IPS DF 6.9 (cell line): Measurements from ENCODE around the gene BCKDK.
A peak's percentile ranks its signal among the peaks of the same experiment; 100 is the strongest.
"Not testable (repeated sequence)": the region's sequence is repeated elsewhere in the genome, so short reads cannot be mapped to it uniquely, and the experiment has no call there.

Source experiments
- DNase-seq: peaks from one replicate; pipeline ENCODE4 v3.0.0-alpha.2; 2013; ENCODE audit warnings: low read depth, low spot score
- H3K27ac ChIP-seq: one replicate; pipeline ENCODE4 v1.5.1; 2013; ENCODE audit warnings: low read length, control low read depth
- H3K27me3 ChIP-seq: 2 replicates; pipeline ENCODE4 v1.6.1; 2013; ENCODE audit warnings: mild to moderate bottlenecking, low read length; ENCODE audit not compliant: control insufficient read depth, insufficient read depth
- H3K36me3 ChIP-seq: 2 replicates; pipeline ENCODE4 v1.6.1; 2013; ENCODE audit warnings: low read length; ENCODE audit not compliant: control insufficient read depth, insufficient read depth
- H3K4me1 ChIP-seq: 2 replicates; pipeline ENCODE4 v1.6.1; 2013; ENCODE audit warnings: low read length; ENCODE audit not compliant: control insufficient read depth, insufficient read depth
- H3K4me3 ChIP-seq: 2 replicates; pipeline ENCODE4 v1.5.1; 2013; ENCODE audit warnings: mild to moderate bottlenecking, low read length
- H3K9me3 ChIP-seq: 2 replicates; pipeline ENCODE4 v1.6.1; 2013; ENCODE audit warnings: low read length, inconsistent platforms; ENCODE audit not compliant: control insufficient read depth, insufficient read depth
- WGBS: extraction: QIAGEN DNeasy Blood & Tissue Kit; methylation state at CpG from one replicate; pipeline ENCODE4 v1.1.7; 2013; ENCODE audit warnings: mixed read lengths, missing lambda C conversion rate; ENCODE audit not compliant: insufficient read length, insufficient coverage; 5-methylcytosine and 5-hydroxymethylcytosine counted together

Gene BCKDK

DNA sequence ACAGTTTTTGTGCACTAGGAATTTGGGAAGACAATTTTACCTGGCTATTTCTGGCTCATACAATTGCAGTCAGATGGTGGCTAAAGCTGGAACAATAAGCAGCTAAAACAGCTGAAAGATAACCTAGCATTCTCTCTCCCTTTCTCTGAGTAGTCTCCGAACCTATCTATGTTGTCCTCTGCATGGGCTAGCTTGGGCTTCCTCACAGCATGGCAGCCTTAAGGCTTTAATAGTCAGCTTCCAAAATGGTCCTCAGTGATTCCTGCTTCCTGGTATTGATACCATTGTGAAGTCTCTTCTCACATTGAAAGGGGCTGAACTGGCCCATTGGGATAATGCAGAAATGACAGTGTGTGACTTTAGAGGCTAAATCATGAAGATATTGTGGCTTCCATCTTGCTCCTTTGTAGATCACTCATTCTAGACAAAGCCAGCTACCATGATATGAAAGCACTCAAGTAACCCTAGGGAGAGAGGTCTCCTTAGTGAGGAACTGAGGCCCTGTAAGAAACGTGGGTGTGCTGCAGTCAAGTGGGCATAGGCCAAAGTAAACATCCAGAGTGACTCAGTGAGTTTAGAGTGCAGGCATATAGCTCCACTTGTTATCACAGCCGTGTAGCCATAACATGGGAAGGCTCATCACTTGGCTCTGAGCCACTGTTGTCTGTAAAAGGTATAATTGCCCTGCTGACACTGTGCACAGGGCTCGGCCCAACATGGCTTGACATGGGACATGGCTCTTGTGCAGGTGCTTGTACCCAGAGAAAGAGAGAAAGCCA, 8.1 kb upstream of the BCKDK start:
- H3K4me3 ChIP-seq, result no peak overlapping the region
- no peak for DNase-seq
- H3K36me3 ChIP-seq, result no peaks in the 10 kb centered on the region
- no peaks in the 10 kb centered on the region for H3K27me3 ChIP-seq
- no peaks in the 10 kb centered on the region for H3K9me3 ChIP-seq
- no peaks in the 10 kb centered on the region for H3K4me1 ChIP-seq
- no peak overlapping the region for H3K27ac ChIP-seq
- WGBS, result no CpG with 5 or more reads among the region's 4 CpGs

DNA sequence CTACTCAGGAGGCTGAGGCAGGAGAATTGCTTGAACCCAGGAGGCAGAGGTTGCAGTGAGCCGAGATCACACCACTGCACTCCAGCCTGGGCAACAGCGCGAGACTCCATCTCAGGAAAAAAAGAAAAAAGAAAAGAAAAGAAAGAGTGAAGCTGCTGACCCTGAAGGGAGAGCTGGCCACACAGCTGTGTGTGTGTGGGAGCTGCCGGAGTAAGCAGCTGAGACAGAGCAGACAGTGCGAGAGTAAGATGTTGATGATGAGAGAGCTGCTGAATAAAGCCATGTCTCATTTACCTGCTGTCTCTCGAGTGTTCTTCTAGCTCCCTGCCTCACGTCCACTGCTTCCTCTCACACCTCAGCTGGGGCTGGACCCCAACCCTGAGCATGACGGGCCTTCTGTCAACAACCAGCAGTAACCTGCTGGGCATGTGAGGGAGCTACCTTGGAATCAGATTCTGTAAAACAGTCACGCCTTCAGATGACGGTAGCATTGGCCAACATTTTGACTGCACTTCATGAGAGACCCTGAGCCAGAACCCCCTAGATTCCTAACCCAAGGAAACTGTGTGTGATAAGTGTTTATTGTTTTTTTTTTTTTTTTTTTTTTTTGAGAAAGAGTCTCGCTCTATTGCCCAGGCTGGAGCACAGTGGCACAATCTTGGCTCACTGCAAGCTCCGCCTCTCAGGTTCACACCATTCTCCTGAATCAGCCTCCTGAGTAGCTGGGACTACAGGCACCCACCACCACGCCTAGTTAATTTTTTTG, 7.1 kb upstream of the BCKDK start:
- H3K27me3 ChIP-seq, H3K36me3 ChIP-seq, H3K4me3 ChIP-seq, DNase-seq, H3K27ac ChIP-seq, H3K9me3 ChIP-seq, H3K4me1 ChIP-seq: not testable (repeated sequence)
- WGBS, result no CpG with 5 or more reads among the region's 13 CpGs

- no peaks in the 10 kb centered on the region; the same call in 1 of the 2 replicates for H3K36me3 ChIP-seq
- H3K9me3 ChIP-seq, result no peaks in the 10 kb centered on the region
- H3K4me3 ChIP-seq, result no peak overlapping the region
- no peak overlapping the region for H3K27ac ChIP-seq
- no CpG with 5 or more reads among the region's 33 CpGs for WGBS
- H3K27me3 ChIP-seq, result no peaks in the 10 kb centered on the region
- peak; percentile 50 for DNase-seq
- H3K4me1 ChIP-seq, result peaks cover 4% of the 10 kb centered on the region
Measured at GRCh38 chr16:31105677-31106213, 2.4 kb upstream of the BCKDK start.

GRCh38 chr16:31106509-31107464, 1.4 kb upstream of the BCKDK start:
- DNase-seq, result no peak
- no peak overlapping the region for H3K27ac ChIP-seq

GRCh38 chr16:31107465-31107867, 720 bp upstream of the BCKDK start:
- DNase-seq, result no peak
- Histone ChIP-seq H3K27ac (no peak overlapping the region), H3K4me3 (no peak overlapping the region), H3K36me3 (peaks cover 6% of the 10 kb centered on the region), H3K4me1 (peaks cover 4% of the 10 kb centered on the region), H3K9me3 (no peaks in the 10 kb centered on the region), H3K27me3 (no peaks in the 10 kb centered on the region)
- no CpG with 5 or more reads among the region's 6 CpGs for WGBS

More at GRCh38 chr16:31106509-31107464, 1.4 kb upstream of the BCKDK start:
- peaks cover 4% of the 10 kb centered on the region for H3K4me1 ChIP-seq
- no peak overlapping the region for H3K4me3 ChIP-seq
- H3K9me3 ChIP-seq, result no peaks in the 10 kb centered on the region
- no CpG with 5 or more reads among the region's 28 CpGs for WGBS
- no peaks in the 10 kb centered on the region for H3K27me3 ChIP-seq
- H3K36me3 ChIP-seq, result no peaks in the 10 kb centered on the region; the same call in 1 of the 2 replicates

DNA sequence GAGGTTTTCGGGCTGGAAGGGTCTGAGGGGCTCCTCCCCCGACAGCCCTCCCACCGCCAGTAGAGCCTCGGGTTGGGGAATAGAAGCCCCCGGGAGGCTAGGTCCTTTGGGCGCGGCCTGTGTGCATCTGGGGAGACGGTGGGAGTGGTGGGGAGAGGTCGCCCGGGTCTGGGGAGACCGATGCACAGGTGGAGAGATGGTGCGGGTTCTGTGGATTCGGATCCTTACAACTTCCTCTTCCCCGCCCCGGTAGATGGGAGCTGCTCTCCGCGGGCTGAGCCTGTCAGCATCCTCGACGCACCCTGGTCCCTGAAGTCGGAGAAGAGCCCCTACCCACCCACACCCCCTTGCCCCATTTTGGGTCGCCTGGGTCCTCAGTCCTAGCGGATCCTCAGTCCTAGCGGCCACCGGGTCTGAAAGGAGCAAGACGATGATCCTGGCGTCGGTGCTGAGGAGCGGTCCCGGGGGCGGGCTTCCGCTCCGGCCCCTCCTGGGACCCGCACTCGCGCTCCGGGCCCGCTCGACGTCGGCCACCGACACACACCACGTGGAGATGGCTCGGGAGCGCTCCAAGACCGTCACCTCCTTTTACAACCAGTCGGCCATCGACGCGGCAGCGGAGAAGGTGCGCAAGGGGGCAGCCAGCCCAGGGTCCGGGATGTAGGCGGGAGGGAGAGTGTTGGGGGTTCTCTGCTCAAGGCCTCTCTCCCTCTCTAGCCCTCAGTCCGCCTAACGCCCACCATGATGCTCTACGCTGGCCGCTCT, 790 bp downstream of the BCKDK start:
- no peaks in the 10 kb centered on the region for H3K9me3 ChIP-seq
- H3K4me3 ChIP-seq, result peak overlapping the region; percentile 78
- H3K36me3 ChIP-seq, result peaks cover 7% of the 10 kb centered on the region
- no peak overlapping the region for H3K27ac ChIP-seq
- no peak for DNase-seq
- no CpG with 5 or more reads among the region's 57 CpGs for WGBS
- peaks cover 4% of the 10 kb centered on the region for H3K4me1 ChIP-seq
- no peaks in the 10 kb centered on the region for H3K27me3 ChIP-seq

GRCh38 chr16:31109622-31110021, 1.4 kb downstream of the BCKDK start:
- H3K9me3 ChIP-seq, result no peaks in the 10 kb centered on the region
- H3K4me1 ChIP-seq, result peaks cover 4% of the 10 kb centered on the region
- H3K27me3 ChIP-seq, result no peaks in the 10 kb centered on the region
- no peak overlapping the region for H3K4me3 ChIP-seq
- no peak for DNase-seq
- no peak overlapping the region for H3K27ac ChIP-seq
- no CpG with 5 or more reads among the region's 12 CpGs for WGBS
- H3K36me3 ChIP-seq, result peaks cover 7% of the 10 kb centered on the region

DNA sequence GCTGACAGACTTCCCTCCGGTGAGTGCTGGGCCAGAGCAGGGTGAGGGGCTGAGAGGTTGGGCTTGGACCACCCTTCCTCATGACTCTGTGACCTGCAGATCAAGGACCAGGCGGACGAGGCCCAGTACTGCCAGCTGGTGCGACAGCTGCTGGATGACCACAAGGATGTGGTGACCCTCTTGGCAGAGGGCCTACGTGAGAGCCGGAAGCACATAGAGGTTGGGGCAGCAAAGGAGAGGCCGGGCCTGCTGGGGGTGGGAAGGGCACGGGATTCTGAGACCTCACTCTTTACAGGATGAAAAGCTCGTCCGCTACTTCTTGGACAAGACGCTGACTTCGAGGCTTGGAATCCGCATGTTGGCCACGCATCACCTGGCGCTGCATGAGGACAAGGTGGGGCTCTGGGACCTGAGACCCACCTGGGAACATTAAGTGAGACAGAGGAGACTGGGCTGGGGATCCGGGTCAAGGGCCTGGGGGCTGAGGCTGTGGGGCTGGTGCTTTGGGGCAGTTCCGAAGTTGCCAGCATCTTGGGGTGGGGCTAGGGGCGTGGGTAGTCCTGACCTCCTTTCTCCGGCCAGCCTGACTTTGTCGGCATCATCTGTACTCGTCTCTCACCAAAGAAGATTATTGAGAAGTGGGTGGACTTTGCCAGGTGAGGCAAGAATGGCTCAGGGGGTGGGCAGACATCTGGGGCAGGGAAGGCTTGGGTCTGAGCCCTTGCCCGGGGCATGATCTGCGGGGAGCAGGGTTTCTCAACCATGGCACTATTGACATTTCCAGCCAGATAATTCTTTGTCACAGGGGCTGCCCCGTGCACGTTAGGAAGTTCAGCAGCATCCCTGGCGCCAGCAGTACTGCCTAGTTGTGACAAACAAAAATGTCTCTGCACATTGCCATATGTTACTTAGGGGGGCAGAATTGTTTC, 2.2 kb downstream of the BCKDK start:
- DNase-seq, result no peak
- H3K36me3 ChIP-seq, result peaks cover 7% of the 10 kb centered on the region
- H3K27ac ChIP-seq, result no peak overlapping the region
- no peaks in the 10 kb centered on the region for H3K27me3 ChIP-seq
- WGBS, result no CpG with 5 or more reads among the region's 26 CpGs
- no peaks in the 10 kb centered on the region for H3K9me3 ChIP-seq
- no peak overlapping the region for H3K4me3 ChIP-seq
- H3K4me1 ChIP-seq, result peaks cover 4% of the 10 kb centered on the region
